Posterior cingulate gyrus (tissue), 11 donors: ENCODE data around the gene VGLL3.

Experiments used
- DNase-seq, 10 donors: peaks; one replicate each; pipeline versions ENCODE4 v3.0.0 to v3.0.0-alpha.2; 2020 to 2021; ENCODE audit warnings: mixed read lengths in 3 of 10
- intact Hi-C: fragments of 100-400 bp; cut with DNase I; formaldehyde crosslinking; loops from one replicate; pipeline ENCODE4 v1.15.1; 2023

The VGLL3 gene

GRCh38 chr3:86954747-86955146, 36.2 kb downstream of the VGLL3 start:
- intact Hi-C loops, result no loop called here
- no peak for DNase-seq

- intact Hi-C loops, result no loop called here
- no peak for DNase-seq
Observed at GRCh38 chr3:86954226-86954625, 36.7 kb downstream of the VGLL3 start.

- intact Hi-C loops, result no loop called here
Observed at GRCh38 chr3:86951322-86951721, 39.6 kb downstream of the VGLL3 start.

GRCh38 chr3:86950717-86951116, 40.2 kb downstream of the VGLL3 start:
- intact Hi-C loops, result no loop called here

More at GRCh38 chr3:86951322-86951721, 39.6 kb downstream of the VGLL3 start:
- no peak for DNase-seq

GRCh38 chr3:86949850-86950249, 41.1 kb downstream of the VGLL3 start:
- DNase-seq, result no peak
- intact Hi-C loops, result no loop called here

More at GRCh38 chr3:86950717-86951116, 40.2 kb downstream of the VGLL3 start:
- DNase-seq, result no peak

- intact Hi-C loops, result no loop called here
Observed at GRCh38 chr3:86948822-86949221, 42.1 kb downstream of the VGLL3 start.

GRCh38 chr3:86942206-86942605, 48.7 kb downstream of the VGLL3 start:
- no peak for DNase-seq
- intact Hi-C loops, result no loop called here

More at GRCh38 chr3:86948822-86949221, 42.1 kb downstream of the VGLL3 start:
- no peak for DNase-seq

GRCh38 chr3:86938416-86939105, 52.4 kb downstream of the VGLL3 start:
- DNase-seq, result no peak
- intact Hi-C loops, result no loop called here

- DNase-seq, result peak in 1 of 10 donors; percentile 19
Observed at GRCh38 chr3:86937306-86937791, 53.6 kb downstream of the VGLL3 start.

GRCh38 chr3:86934851-86935250, 56.1 kb downstream of the VGLL3 start:
- intact Hi-C loops, result no loop called here
- DNase-seq, result peak in 1 of 10 donors; percentile 56

More at GRCh38 chr3:86937306-86937791, 53.6 kb downstream of the VGLL3 start:
- intact Hi-C loops, result no loop called here

GRCh38 chr3:86930831-86931230, 60.1 kb downstream of the VGLL3 start:
- intact Hi-C loops, result no loop called here
- DNase-seq, result no peak

- intact Hi-C loops, result no loop called here
- no peak for DNase-seq
Observed at GRCh38 chr3:86930181-86930580, 60.8 kb downstream of the VGLL3 start.

GRCh38 chr3:86929046-86929445, 61.9 kb downstream of the VGLL3 start:
- peak in 2 of 10 donors; percentile 7 to 61 for DNase-seq
- intact Hi-C loops, result no loop called here

- intact Hi-C loops, result no loop called here
- peak in 1 of 10 donors; percentile 22 for DNase-seq
Observed at GRCh38 chr3:86923071-86923491, 67.9 kb downstream of the VGLL3 start.

GRCh38 chr3:86921971-86922680, 68.8 kb downstream of the VGLL3 start:
- intact Hi-C loops, result no loop called here
- DNase-seq, result no peak

GRCh38 chr3:86914670-86915069, 76.3 kb downstream of the VGLL3 start:
- intact Hi-C loops, result no loop called here
- no peak for DNase-seq

GRCh38 chr3:86913160-86913559, 77.8 kb downstream of the VGLL3 start:
- intact Hi-C loops, result no loop called here
- DNase-seq, result peak in 1 of 10 donors; percentile 10

GRCh38 chr3:86895202-86895601, 95.7 kb downstream of the VGLL3 start:
- no peak for DNase-seq
- intact Hi-C loops, result no loop called here

GRCh38 chr3:86890741-86891396, 100.1 kb downstream of the VGLL3 start:
- intact Hi-C loops, result no loop called here
- DNase-seq, result no peak
